H1 (cell line): ENCODE measurements around the gene DMAC1. TPM values are rescaled to one million over a fixed set of nuclear protein-coding genes. Genes with fewer than 3 reads are reported as not detected.

Experiments used
- CTCF ChIA-PET: fragments of 300-600 bp; sonication (Branson Sonifier 250); formaldehyde crosslinking; loops from one replicate; lab custom pipeline; 2021; ENCODE audit not compliant: partially characterized antibody; lab: Charles Lee
- POLR2A ChIA-PET: fragments of 300-600 bp; sonication (Branson Sonifier 250); formaldehyde crosslinking; loops from one replicate; lab custom pipeline; 2021; ENCODE audit warnings: inconsistent platforms; ENCODE audit not compliant: partially characterized antibody; lab: Charles Lee
- DNase-seq, 2 experiments: peaks; one replicate each; pipeline versions ENCODE4 v3.0.0 to v3.0.0-alpha.2; 2010 to 2022; ENCODE audit warnings: low spot score in 2 of 2, low read depth in 1 of 2, mixed read lengths in 1 of 2
- FAIRE-seq: peaks from 2 replicates; lab custom pipeline; 2011; peaks lifted over from hg19 to GRCh38; lab: Jason Lieb, UNC
- H2AFZ ChIP-seq: 2 replicates; pipeline ENCODE4 v1.8.1; 2012; ENCODE audit warnings: low read length, inconsistent platforms
- H2AK5ac ChIP-seq: 2 replicates; pipeline ENCODE4 v1.6.1; 2013; ENCODE audit warnings: low read depth, low read length
- H2BK120ac ChIP-seq: replicated peaks from 2 replicates; pipeline ENCODE3; 2013; ENCODE audit warnings: low read depth, low read length, inconsistent platforms
- H2BK12ac ChIP-seq: 2 replicates; pipeline ENCODE4 v1.6.1; 2013; ENCODE audit warnings: low read depth, low read length
- H2BK15ac ChIP-seq: 2 replicates; pipeline ENCODE4 v1.6.1; 2013; ENCODE audit warnings: low read length
- H2BK20ac ChIP-seq: 2 replicates; pipeline ENCODE4 v1.6.1; 2013; ENCODE audit warnings: low read length
- H2BK5ac ChIP-seq: 2 replicates; pipeline ENCODE4 v1.6.1; 2013; ENCODE audit warnings: low read depth, low read length
- H3K14ac ChIP-seq: 2 replicates; pipeline ENCODE4 v1.6.1; 2013; ENCODE audit warnings: inconsistent platforms; ENCODE audit not compliant: insufficient read length
- H3K18ac ChIP-seq: 2 replicates; pipeline ENCODE4 v1.6.1; 2013; ENCODE audit warnings: low read length; ENCODE audit errors: extremely low read depth
- H3K23ac ChIP-seq: 2 replicates; pipeline ENCODE4 v1.6.1; 2013; ENCODE audit warnings: inconsistent platforms; ENCODE audit not compliant: insufficient read length
- H3K23me2 ChIP-seq: 2 replicates; pipeline ENCODE4 v1.6.1; 2013; ENCODE audit warnings: low read depth, low read length
- H3K27ac ChIP-seq: 2 replicates; pipeline ENCODE4 v1.6.1; 2011; ENCODE audit warnings: low read depth, low read length, inconsistent platforms
- H3K27me3 ChIP-seq, 4 experiments: replicated peaks in 1 of 4; 1 replicate in 1 of 4; 2 replicates in 3 of 4; pipeline versions ENCODE4 v1.6.1 to v1.8.1; 2011 to 2013; ENCODE audit warnings: low read length in 3 of 4, mild to moderate bottlenecking in 3 of 4, inconsistent platforms in 2 of 4, mixed read lengths in 2 of 4, moderate library complexity in 1 of 4; ENCODE audit not compliant: control insufficient read depth in 3 of 4, insufficient read depth in 3 of 4; ENCODE audit errors: extremely low read depth in 1 of 4
- H3K36me3 ChIP-seq, 4 experiments: 2 replicates each; pipeline versions ENCODE4 v1.6.1 to v1.8.1; 2011 to 2013; ENCODE audit warnings: mild to moderate bottlenecking in 4 of 4, low read length in 3 of 4, moderate library complexity in 2 of 4, control low read depth in 1 of 4, inconsistent platforms in 1 of 4; ENCODE audit not compliant: insufficient read depth in 4 of 4, control insufficient read depth in 2 of 4
- H3K4ac ChIP-seq: replicated peaks from 2 replicates; pipeline ENCODE3; 2013; ENCODE audit warnings: low read length, low read depth, mixed read lengths, inconsistent platforms; ENCODE audit not compliant: insufficient read length
- H3K4me1 ChIP-seq, 4 experiments: replicated peaks in 1 of 4; 1 replicate in 1 of 4; 2 replicates in 3 of 4; pipeline versions ENCODE4 v1.6.1 to v1.8.1; 2011 to 2013; ENCODE audit warnings: low read length in 3 of 4, inconsistent platforms in 2 of 4, mixed read lengths in 1 of 4; ENCODE audit not compliant: insufficient read depth in 4 of 4, control insufficient read depth in 3 of 4
- H3K4me2 ChIP-seq, 2 experiments: 2 replicates each; pipeline versions ENCODE4 v1.6.1 to v1.8.1; 2011 to 2013; ENCODE audit warnings: low read depth in 2 of 2, low read length in 2 of 2, control low read depth in 1 of 2, inconsistent platforms in 1 of 2, mild to moderate bottlenecking in 1 of 2; ENCODE audit not compliant: insufficient read depth in 1 of 2
- H3K4me3 ChIP-seq, 4 experiments: fragments of 200-600, 300-600 bp in 1 of 4; sonication (generic), shearing (Covaris generic), sonication (Bioruptor Twin) in 1 of 4; 2 replicates each; pipeline versions ENCODE4 v1.5.1 to v1.8.1; 2011 to 2016; ENCODE audit warnings: low read length in 4 of 4, low read depth in 3 of 4, control low read depth in 2 of 4, inconsistent platforms in 2 of 4, mild to moderate bottlenecking in 2 of 4, mixed read lengths in 1 of 4, moderate library complexity in 1 of 4; ENCODE audit not compliant: insufficient read depth in 2 of 4; ENCODE audit errors: extremely low read depth in 1 of 4
- H3K56ac ChIP-seq: replicated peaks from 2 replicates; pipeline ENCODE3; 2013; ENCODE audit warnings: low read depth, mild to moderate bottlenecking, mixed read lengths, low read length, inconsistent platforms; ENCODE audit not compliant: insufficient read length
- H3K79me1 ChIP-seq: 2 replicates; pipeline ENCODE4 v1.6.1; 2013; ENCODE audit warnings: low read depth, low read length, control low read depth
- H3K79me2 ChIP-seq, 2 experiments: 2 replicates each; pipeline versions ENCODE4 v1.6.1 to v1.8.1; 2012 to 2013; ENCODE audit warnings: low read length in 2 of 2, mild to moderate bottlenecking in 2 of 2, inconsistent platforms in 1 of 2; ENCODE audit not compliant: insufficient read depth in 2 of 2, control insufficient read depth in 1 of 2
- H3K9ac ChIP-seq, 4 experiments: replicated peaks in 1 of 4; 1 replicate in 1 of 4; 2 replicates in 3 of 4; pipeline versions ENCODE4 v1.6.1 to v1.8.1; 2011 to 2013; ENCODE audit warnings: low read depth in 3 of 4, low read length in 3 of 4, control low read depth in 2 of 4, mild to moderate bottlenecking in 2 of 4, moderate library complexity in 2 of 4, inconsistent platforms in 1 of 4; ENCODE audit errors: extremely low read depth in 1 of 4
- H3K9me3 ChIP-seq, 2 experiments: 2 replicates each; pipeline versions ENCODE4 v1.6.1 to v1.8.1; 2012 to 2013; ENCODE audit warnings: mild to moderate bottlenecking in 2 of 2, moderate library complexity in 2 of 2, control low read depth in 1 of 2, inconsistent platforms in 1 of 2, low read depth in 1 of 2, low read length in 1 of 2, mixed read lengths in 1 of 2; ENCODE audit not compliant: insufficient read depth in 2 of 2
- H4K20me1 ChIP-seq, 2 experiments: replicated peaks in 1 of 2; 2 replicates each; pipeline versions ENCODE3 to v1.8.1; 2011 to 2013; ENCODE audit warnings: inconsistent platforms in 2 of 2, low read length in 2 of 2, mild to moderate bottlenecking in 1 of 2; ENCODE audit not compliant: insufficient read depth in 2 of 2, control insufficient read depth in 1 of 2
- H4K5ac ChIP-seq: 2 replicates; pipeline ENCODE4 v1.6.1; 2013; ENCODE audit warnings: low read length, low read depth, mixed read lengths, inconsistent platforms; ENCODE audit not compliant: insufficient read length
- H4K8ac ChIP-seq: 2 replicates; pipeline ENCODE4 v1.8.0; 2013; ENCODE audit warnings: mild to moderate bottlenecking, moderate library complexity, low read length, inconsistent platforms; ENCODE audit not compliant: insufficient read depth; ENCODE audit errors: extremely low read depth
- H4K91ac ChIP-seq: replicated peaks from 2 replicates; pipeline ENCODE3; 2013; ENCODE audit warnings: low read length, mixed read lengths, inconsistent platforms; ENCODE audit not compliant: insufficient read length
- ATF2 ChIP-seq: IDR thresholded peaks from 2 replicates; pipeline ENCODE4 v1.6.1; 2012; ENCODE audit warnings: low read length, inconsistent platforms
- KDM4A ChIP-seq: IDR thresholded peaks from one replicate; pipeline ENCODE4 v1.7.1; 2012; ENCODE audit warnings: low read depth, mild to moderate bottlenecking, moderate library complexity, low read length, inconsistent platforms; ENCODE audit not compliant: severe bottlenecking
- MAFK ChIP-seq: IDR thresholded peaks from 2 replicates; pipeline ENCODE4 v1.6.1; 2012; ENCODE audit warnings: low read depth, mild to moderate bottlenecking, improper control_type of control experiment, low read length
- MAX ChIP-seq: IDR thresholded peaks from 2 replicates; pipeline ENCODE4 v1.6.1; 2012; ENCODE audit warnings: inconsistent platforms
- NANOG ChIP-seq: IDR thresholded peaks from 2 replicates; pipeline ENCODE4 v1.6.1; 2011; ENCODE audit warnings: low read length, low read depth, mild to moderate bottlenecking, inconsistent platforms; ENCODE audit not compliant: insufficient read depth, poor library complexity, severe bottlenecking
- PHF8 ChIP-seq: fragments of 200-600 bp; sonication (generic); conservative IDR thresholded peaks from 2 replicates; pipeline ENCODE4 v1.7.1; 2012; ENCODE audit warnings: low read depth, mild to moderate bottlenecking, inconsistent platforms, low read length, moderate library complexity
- POU5F1 ChIP-seq: IDR thresholded peaks from 2 replicates; pipeline ENCODE4 v1.6.1; 2011; ENCODE audit warnings: low read depth, mild to moderate bottlenecking, low read length, moderate library complexity
- RAD21 ChIP-seq, 2 experiments: IDR thresholded peaks in 1 of 2; conservative IDR thresholded peaks in 1 of 2; 2 replicates each; pipeline ENCODE4 v1.6.1; 2011; ENCODE audit warnings: low read depth in 2 of 2, low read length in 2 of 2, improper control_type of control experiment in 1 of 2, inconsistent platforms in 1 of 2, mild to moderate bottlenecking in 1 of 2, moderate library complexity in 1 of 2
- SIX5 ChIP-seq: IDR thresholded peaks from 2 replicates; pipeline ENCODE4 v1.6.1; 2011; ENCODE audit warnings: mild to moderate bottlenecking, low read depth, low read length
- SRF ChIP-seq: IDR thresholded peaks from 2 replicates; pipeline ENCODE4 v1.6.1; 2011; ENCODE audit warnings: mild to moderate bottlenecking, low read depth, low read length, moderate library complexity
- TAF7 ChIP-seq: optimal IDR thresholded peaks from 2 replicates; pipeline ENCODE3; 2011; ENCODE audit warnings: low read depth, mild to moderate bottlenecking, inconsistent platforms, low read length, moderate library complexity, borderline replicate concordance
- TCF12 ChIP-seq: IDR thresholded peaks from 2 replicates; pipeline ENCODE4 v1.6.1; 2011; ENCODE audit warnings: low read depth, mild to moderate bottlenecking, low read length
- TEAD4 ChIP-seq: IDR thresholded peaks from 2 replicates; pipeline ENCODE4 v1.6.1; 2012; ENCODE audit warnings: low read depth, low read length, inconsistent platforms, mixed read lengths
- YY1 ChIP-seq: IDR thresholded peaks from 2 replicates; pipeline ENCODE4 v1.6.1; 2011; ENCODE audit warnings: low read depth, mild to moderate bottlenecking, low read length
- polyA plus RNA-seq, 7 experiments: library from polyadenylated mRNA; depleted of rRNA in 3 of 7; stranded (reverse) in 5 of 7; unstranded in 2 of 7; fragments of >200 nt in 5 of 7; fragments of 200-250 nt in 2 of 7; gene quantifications; 1 replicate in 5 of 7; 2 replicates in 1 of 7; 4 replicates in 1 of 7; pipeline versions ENCODE4 v1.2.1 to v1.2.3, GENCODE V29; 2011 to 2013; ENCODE audit warnings: missing spikeins in 2 of 7, mixed read lengths in 2 of 7
- total RNA-seq: library from RNA; stranded (reverse); fragmentation: NEBNext Ultra II Directional; extraction: Animal tissue kit (Norgen Biotek cat#: 25700); gene quantifications from 2 replicates; pipeline ENCODE4 v1.2.1, GENCODE V29; 2021

DMAC1 gene
- total and polyA plus RNA-seq, 2 of the 8 experiments (the other 6 are each of a cell fraction or from before 2014, with no cell fraction given) = 30.4 to 89.4 TPM

GRCh38 chr9:7756088-7756487 is 43.5 kb downstream of the DMAC1 start:
- DNase-seq (no peak), FAIRE-seq (no peak)
- Histone ChIP-seq H3K36me3 (no peaks in the 10 kb centered on the region), H3K18ac (no peak overlapping the region), H3K4me1 (no peaks in the 10 kb centered on the region; a peak in 2 of 7 replicates), H4K8ac (no peak overlapping the region), H3K79me1 (no peaks in the 10 kb centered on the region), H3K23me2 (no peaks in the 10 kb centered on the region), H3K27ac (no peak overlapping the region), H2BK120ac (no peak overlapping the region)
- POLR2A ChIA-PET = no interaction called here
- TF ChIP-seq MAX (no peak), TAF7 (no peak), POU5F1 (no peak), KDM4A (no peak), TEAD4 (no peak), MAFK (no peak), ATF2 (no peak), RAD21 (IDR thresholded peaks at IDR 0.05 in 1 of 2, conservative IDR thresholded peaks at IDR 0.05 in 1 of 2; ENCODE audit: low read depth in 2 of 2, low read length in 2 of 2) (no peak), SIX5 (no peak), TCF12 (no peak), YY1 (no peak), SRF (no peak), PHF8 (no peak), NANOG (no peak)
- TF ChIP-seq, all 59 proteins: peak for 0
- Histone ChIP-seq H3K9me3 (no peaks in the 10 kb centered on the region), H4K91ac (no peak overlapping the region), H2BK5ac (no peak overlapping the region), H3K4me3 (no peak overlapping the region), H3K79me2 (no peaks in the 10 kb centered on the region), H2AFZ (no peak overlapping the region), H2AK5ac (no peak overlapping the region), H2BK20ac (no peak overlapping the region), H4K5ac (no peak overlapping the region), H3K27me3 (no peaks in the 10 kb centered on the region), H2BK12ac (no peak overlapping the region), H3K23ac (no peak overlapping the region), H4K20me1 (no peaks in the 10 kb centered on the region), H3K4ac (no peak overlapping the region), H3K9ac (no peak overlapping the region), H3K4me2 (no peak overlapping the region), H2BK15ac (no peak overlapping the region), H3K56ac (no peak overlapping the region), H3K14ac (no peak overlapping the region)
- CTCF ChIA-PET = interaction anchor here (1.2 kb wide), 1 partner anchor 32 kb away, joined by 3 read pairs; no protein-coding TSS in a partner anchor
